HG03469 (cell line): ENCODE data around the gene MAGED1.
A peak's percentile ranks its signal among the peaks of the same experiment; 100 is the strongest.

Source experiments
- ATAC-seq: cut with Tn5 transposase; IDR thresholded peaks from one replicate; pipeline ENCODE4 v1.9.1; 2021; ENCODE audit warnings: mild to moderate bottlenecking, moderate library complexity, moderate number of reproducible peaks; ENCODE audit not compliant: unreplicated experiment

Gene MAGED1

GRCh38 chrX:51892921-51893745, at the start of gene MAGED1:
TSS of gene MAGED1 (plus strand) at chrX:51893623. CDS start at chrX:51894305, 682 bp downstream.
- ATAC-seq = peak; percentile 50

GRCh38 chrX:51847463-51847862, 46.0 kb upstream of the MAGED1 start:
- ATAC-seq = no peak

GRCh38 chrX:51851507-51852085, 41.8 kb upstream of the MAGED1 start:
- ATAC-seq = peak; percentile 56

- no peak for ATAC-seq
Measured at GRCh38 chrX:51852096-51852495, 41.3 kb upstream of the MAGED1 start.

- ATAC-seq = no peak
Measured at GRCh38 chrX:51852621-51853020, 40.8 kb upstream of the MAGED1 start.

GRCh38 chrX:51853251-51853650, 40.2 kb upstream of the MAGED1 start:
- ATAC-seq = no peak

GRCh38 chrX:51855698-51856097, 37.7 kb upstream of the MAGED1 start:
- ATAC-seq = no peak

GRCh38 chrX:51857159-51857733, 36.2 kb upstream of the MAGED1 start:
- no peak for ATAC-seq

- no peak for ATAC-seq
Measured at GRCh38 chrX:51860679-51861078, 32.7 kb upstream of the MAGED1 start.

- no peak for ATAC-seq
Measured at GRCh38 chrX:51862920-51863319, 30.5 kb upstream of the MAGED1 start.

GRCh38 chrX:51866210-51866609, 27.2 kb upstream of the MAGED1 start:
- no peak for ATAC-seq

GRCh38 chrX:51867626-51868025, 25.8 kb upstream of the MAGED1 start:
- no peak for ATAC-seq

- ATAC-seq = no peak
Measured at GRCh38 chrX:51870354-51870753, 23.1 kb upstream of the MAGED1 start.

- no peak for ATAC-seq
Measured at GRCh38 chrX:51874123-51874522, 19.3 kb upstream of the MAGED1 start.

GRCh38 chrX:51876441-51876840, 17.0 kb upstream of the MAGED1 start:
- ATAC-seq = no peak

GRCh38 chrX:51878056-51878455, 15.4 kb upstream of the MAGED1 start:
- no peak for ATAC-seq

- no peak for ATAC-seq
Measured at GRCh38 chrX:51889851-51890250, 3.6 kb upstream of the MAGED1 start.

- ATAC-seq = no peak
Measured at GRCh38 chrX:51891245-51891644, 2.2 kb upstream of the MAGED1 start.

- ATAC-seq = peak; percentile 31
Measured at GRCh38 chrX:51891821-51892551, 1.4 kb upstream of the MAGED1 start.

- no peak for ATAC-seq
Measured at GRCh38 chrX:51893931-51894696, 691 bp downstream of the MAGED1 start.
